Stimulated activated CD8-positive, alpha-beta memory T cell treated with anti-CD3 and anti-CD28 coated beads, Interleukin-7, amount 100 ng/mL, for 24 hours (primary cell): ENCODE results near the gene MSTN.
"Not testable (repeated sequence)": the region's sequence is repeated elsewhere in the genome, so short reads cannot be mapped to it uniquely, and the experiment has no call there.

Experiments used
- DNase-seq: peaks from one replicate; pipeline ENCODE4 v3.0.0-alpha.2; 2020; ENCODE audit warnings: low read depth

Gene MSTN

GRCh38 chr2:190063624-190064023 lies 1.1 kb upstream of the MSTN start:
- no peak for DNase-seq

GRCh38 chr2:190062053-190062452 lies 476 bp downstream of the MSTN start:
- no peak for DNase-seq

- no peak for DNase-seq
These were observed 1.9 kb downstream of the MSTN start for GRCh38 chr2:190060626-190061025.

- no peak for DNase-seq
These were observed 2.5 kb downstream of the MSTN start for GRCh38 chr2:190060019-190060418.

- DNase-seq, result no peak
These were observed 9.1 kb downstream of the MSTN start for GRCh38 chr2:190053426-190053825.

GRCh38 chr2:190052307-190052706 lies 10.2 kb downstream of the MSTN start:
- no peak for DNase-seq

- DNase-seq, result no peak
These were observed 11.3 kb downstream of the MSTN start for GRCh38 chr2:190051223-190051622.

- DNase-seq, result no peak
These were observed 12.5 kb downstream of the MSTN start for GRCh38 chr2:190050001-190050400.

- no peak for DNase-seq
These were observed 17.7 kb downstream of the MSTN start for GRCh38 chr2:190044866-190045265.

GRCh38 chr2:190043441-190043840 lies 19.1 kb downstream of the MSTN start:
- no peak for DNase-seq

- DNase-seq, result no peak
These were observed 26.5 kb downstream of the MSTN start for GRCh38 chr2:190036071-190036470.

- DNase-seq, result not testable (repeated sequence)
These were observed 28.1 kb downstream of the MSTN start for GRCh38 chr2:190034417-190034816.

GRCh38 chr2:190031969-190032618 lies 30.4 kb downstream of the MSTN start:
- DNase-seq, result no peak

GRCh38 chr2:190023860-190024259 lies 38.7 kb downstream of the MSTN start:
- DNase-seq, result no peak

GRCh38 chr2:190020720-190021119 lies 41.8 kb downstream of the MSTN start:
- no peak for DNase-seq

GRCh38 chr2:190017837-190018236 lies 44.7 kb downstream of the MSTN start:
- no peak for DNase-seq

- not testable (repeated sequence) for DNase-seq
These were observed 46.6 kb downstream of the MSTN start for GRCh38 chr2:190015969-190016368.
